AG10803 (cell line): ENCODE results near the gene CPS1.

Source experiments
- DNase-seq: peaks from one replicate; pipeline ENCODE4 v3.0.0; 2010; ENCODE audit warnings: low read depth
- H3K4me3 ChIP-seq: 2 replicates; pipeline ENCODE4 v1.5.1; 2011; ENCODE audit warnings: mild to moderate bottlenecking, low read length, control low read depth
- CTCF ChIP-seq: conservative IDR thresholded peaks from 2 replicates; pipeline ENCODE4 v1.5.1; 2011; ENCODE audit warnings: mild to moderate bottlenecking, low read length, control low read depth, inconsistent platforms

The CPS1 gene

GRCh38 chr2:210539035-210539434, 17.4 kb upstream of the CPS1 start:
- no peak overlapping the region for H3K4me3 ChIP-seq
- no peak for TF ChIP-seq CTCF
- no peak for DNase-seq

GRCh38 chr2:210539578-210540416, 16.6 kb upstream of the CPS1 start:
- TF ChIP-seq CTCF, result no peak
- no peak overlapping the region for H3K4me3 ChIP-seq
- no peak for DNase-seq

GRCh38 chr2:210540471-210540870, 15.9 kb upstream of the CPS1 start:
- TF ChIP-seq CTCF, result no peak
- H3K4me3 ChIP-seq, result no peak overlapping the region
- DNase-seq, result no peak

GRCh38 chr2:210540900-210541289, 15.5 kb upstream of the CPS1 start:
- no peak for DNase-seq
- H3K4me3 ChIP-seq, result no peak overlapping the region
- TF ChIP-seq CTCF, result no peak

- TF ChIP-seq CTCF, result no peak
- no peak overlapping the region for H3K4me3 ChIP-seq
- peak; percentile 37 for DNase-seq
Measured at GRCh38 chr2:210541290-210541902, 15.0 kb upstream of the CPS1 start.

GRCh38 chr2:210544007-210544590, 12.3 kb upstream of the CPS1 start:
- no peak overlapping the region for H3K4me3 ChIP-seq
- no peak for TF ChIP-seq CTCF
- no peak for DNase-seq

GRCh38 chr2:210544831-210545230, 11.6 kb upstream of the CPS1 start:
- H3K4me3 ChIP-seq, result no peak overlapping the region
- DNase-seq, result no peak
- TF ChIP-seq CTCF, result no peak
